DND-41 (cell line): ENCODE data around the gene IFNE.

Experiments used
- ATAC-seq: fragments of 200-7000 bp; cut with Tn5 transposase; 3 replicates; pipeline ENCODE4 v1.9.1; 2021; ENCODE audit warnings: low read depth; ENCODE audit not compliant: insufficient read depth
- DNase-seq: peaks from one replicate; pipeline ENCODE4 v3.0.0-alpha.2; 2020
- H2AFZ ChIP-seq: 2 replicates; pipeline ENCODE4 v1.6.0; 2012; ENCODE audit warnings: low read depth, low read length
- H3K27ac ChIP-seq: 2 replicates; pipeline ENCODE4 v1.5.1; 2012; ENCODE audit warnings: low read length, inconsistent platforms
- H3K27me3 ChIP-seq: fragments of 200-600 bp; sonication (generic); 2 replicates; pipeline ENCODE4 v1.6.0; 2012; ENCODE audit warnings: low read length, mild to moderate bottlenecking, inconsistent platforms; ENCODE audit not compliant: insufficient read depth, poor library complexity
- H3K36me3 ChIP-seq: 2 replicates; pipeline ENCODE4 v1.5.1; 2012; ENCODE audit warnings: low read length, inconsistent platforms; ENCODE audit not compliant: insufficient read depth
- H3K4me1 ChIP-seq: 2 replicates; pipeline ENCODE4 v1.5.1; 2012; ENCODE audit warnings: mild to moderate bottlenecking, low read length; ENCODE audit not compliant: insufficient read depth
- H3K4me2 ChIP-seq: 2 replicates; pipeline ENCODE4 v1.6.0; 2012; ENCODE audit warnings: mild to moderate bottlenecking, moderate library complexity, low read length, inconsistent platforms; ENCODE audit not compliant: insufficient read depth
- H3K4me3 ChIP-seq, 2 experiments: fragments of 200-600 bp in 1 of 2; shearing (Covaris generic) in 1 of 2; 2 replicates each; pipeline ENCODE4 v1.5.1; 2012 to 2016; ENCODE audit warnings: inconsistent platforms in 2 of 2, low read length in 2 of 2, mild to moderate bottlenecking in 2 of 2, low read depth in 1 of 2, moderate library complexity in 1 of 2
- H3K79me2 ChIP-seq: 2 replicates; pipeline ENCODE4 v1.6.0; 2012; ENCODE audit warnings: low read length, inconsistent platforms; ENCODE audit not compliant: insufficient read depth
- H3K9ac ChIP-seq: 2 replicates; pipeline ENCODE4 v1.6.0; 2012; ENCODE audit warnings: low read depth, mild to moderate bottlenecking, inconsistent platforms, low read length, moderate library complexity
- H3K9me3 ChIP-seq: 2 replicates; pipeline ENCODE4 v1.5.1; 2012; ENCODE audit warnings: low read length, moderate library complexity, mild to moderate bottlenecking, inconsistent platforms; ENCODE audit not compliant: insufficient read depth, severe bottlenecking
- H4K20me1 ChIP-seq: 2 replicates; pipeline ENCODE4 v1.6.0; 2012; ENCODE audit warnings: low read length; ENCODE audit not compliant: insufficient read depth
- CTCF ChIP-seq: IDR thresholded peaks from 2 replicates; pipeline ENCODE4 v1.5.1; 2012; ENCODE audit warnings: borderline replicate concordance, low read length, moderate library complexity, mild to moderate bottlenecking; ENCODE audit not compliant: poor library complexity, severe bottlenecking; ENCODE audit errors: extremely low read depth
- EZH2 ChIP-seq: IDR thresholded peaks from 3 replicates; pipeline ENCODE4 v1.6.1; 2012; ENCODE audit warnings: borderline replicate concordance, low read depth, mild to moderate bottlenecking, moderate library complexity, low read length, inconsistent platforms; ENCODE audit not compliant: severe bottlenecking

Gene IFNE

DNA sequence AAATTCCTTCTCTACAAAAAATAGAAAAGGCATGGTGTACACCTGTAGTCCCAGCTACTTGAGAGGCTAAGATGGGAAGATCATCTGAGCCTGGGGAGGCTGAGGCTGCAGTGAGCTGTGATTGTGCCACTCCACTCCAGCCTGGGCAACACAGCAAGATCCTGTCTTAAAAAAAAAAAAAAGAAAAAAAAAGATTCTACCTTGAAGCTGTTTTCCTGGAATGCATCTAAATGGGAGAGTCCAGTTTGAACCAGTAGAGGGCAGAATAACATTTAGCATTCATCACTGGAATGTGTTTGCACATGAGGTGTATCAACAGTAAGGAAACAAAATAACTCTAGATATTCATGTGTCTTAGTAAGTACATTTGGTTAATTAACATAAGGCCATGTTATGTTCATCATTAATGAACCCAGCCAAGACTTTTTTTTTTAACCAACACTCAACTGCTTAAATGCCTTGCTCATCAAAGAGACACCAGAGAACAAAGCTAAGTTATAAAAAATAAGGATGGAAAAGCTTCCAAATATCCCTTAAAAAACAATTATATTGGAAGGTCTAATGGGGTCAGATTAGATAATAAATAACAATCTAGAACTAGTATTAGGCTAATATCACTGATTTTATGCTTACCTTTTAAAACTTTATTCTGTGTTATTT, 16.1 kb downstream of the IFNE start:
- H3K79me2 ChIP-seq = no peaks in the 10 kb centered on the region
- TF ChIP-seq CTCF (peak; percentile 69), EZH2 (no peak)
- H3K9me3 ChIP-seq = no peaks in the 10 kb centered on the region
- H4K20me1 ChIP-seq = no peaks in the 10 kb centered on the region
- H2AFZ ChIP-seq = no peak overlapping the region
- no peaks in the 10 kb centered on the region for H3K36me3 ChIP-seq
- peaks cover 3% of the 10 kb centered on the region for H3K27me3 ChIP-seq
- no peak overlapping the region for H3K4me3 ChIP-seq
- DNase-seq (no peak), ATAC-seq (peak; percentile 61; the same call in 2 of the 3 replicates)
- no peak overlapping the region for H3K4me2 ChIP-seq
- H3K9ac ChIP-seq = no peak overlapping the region
- H3K27ac ChIP-seq = no peak overlapping the region
- H3K4me1 ChIP-seq = no peaks in the 10 kb centered on the region

GRCh38 chr9:21465138-21465537, 17.0 kb downstream of the IFNE start:
- Histone ChIP-seq H3K4me1 (no peaks in the 10 kb centered on the region), H3K4me2 (no peak overlapping the region), H2AFZ (no peak overlapping the region), H3K9me3 (no peaks in the 10 kb centered on the region), H3K27me3 (peaks cover 3% of the 10 kb centered on the region), H3K27ac (no peak overlapping the region), H3K79me2 (no peaks in the 10 kb centered on the region), H3K36me3 (no peaks in the 10 kb centered on the region), H3K4me3 (no peak overlapping the region), H3K9ac (no peak overlapping the region), H4K20me1 (no peaks in the 10 kb centered on the region)
- no peak for ATAC-seq
- no peak for DNase-seq
- TF ChIP-seq EZH2 (no peak), CTCF (no peak)

GRCh38 chr9:21461377-21461776, 20.7 kb downstream of the IFNE start:
- ATAC-seq = no peak
- Histone ChIP-seq H3K79me2 (no peaks in the 10 kb centered on the region), H3K27ac (no peak overlapping the region), H3K4me3 (no peak overlapping the region), H3K9me3 (no peaks in the 10 kb centered on the region), H4K20me1 (no peaks in the 10 kb centered on the region), H2AFZ (no peak overlapping the region), H3K36me3 (no peaks in the 10 kb centered on the region), H3K4me1 (no peaks in the 10 kb centered on the region), H3K4me2 (no peak overlapping the region), H3K9ac (no peak overlapping the region), H3K27me3 (peaks cover 3% of the 10 kb centered on the region)
- no peak for TF ChIP-seq CTCF
- no peak for TF ChIP-seq EZH2
- DNase-seq = no peak

DNA sequence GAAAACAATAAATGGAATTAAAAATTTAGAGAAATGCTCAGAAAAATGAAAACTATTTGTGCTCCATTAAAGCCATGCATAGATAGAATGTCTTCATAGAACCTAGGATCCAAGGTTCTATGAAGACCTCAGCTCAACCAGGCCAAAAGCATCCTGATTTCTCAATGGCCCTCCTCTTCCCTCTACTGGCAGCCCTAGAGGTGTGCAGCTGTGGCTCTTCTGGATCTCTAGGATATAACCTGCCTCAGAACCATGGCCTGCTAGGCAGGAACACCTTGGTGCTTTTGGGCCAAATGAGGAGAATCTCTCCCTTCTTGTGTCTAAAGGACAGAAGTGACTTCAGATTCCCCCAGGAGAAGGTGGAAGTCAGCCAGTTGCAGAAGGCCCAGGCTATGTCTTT, 26.8 kb downstream of the IFNE start:
- no peak for TF ChIP-seq EZH2
- peak; percentile 56 for TF ChIP-seq CTCF
- no peaks in the 10 kb centered on the region for H3K9me3 ChIP-seq
- H2AFZ ChIP-seq = no peak overlapping the region
- no peak for DNase-seq
- ATAC-seq = peak; percentile 66; the same call in 1 of the 3 replicates
- no peak overlapping the region for H3K4me2 ChIP-seq
- H3K27me3 ChIP-seq = no peaks in the 10 kb centered on the region
- no peak overlapping the region for H3K9ac ChIP-seq
- H3K4me1 ChIP-seq = no peaks in the 10 kb centered on the region
- H3K27ac ChIP-seq = no peak overlapping the region
- no peaks in the 10 kb centered on the region for H3K36me3 ChIP-seq
- no peak overlapping the region for H3K4me3 ChIP-seq
- H3K79me2 ChIP-seq = no peaks in the 10 kb centered on the region
- H4K20me1 ChIP-seq = no peaks in the 10 kb centered on the region
